Measurements from ENCODE around the gene EHMT2. TPM values are rescaled to one million over a fixed set of nuclear protein-coding genes. Genes with fewer than 3 reads are reported as not detected.

The EHMT2 gene
- total and polyA plus RNA-seq, 2 donors (not counting 3 experiments of a cell fraction or from before 2014, with no cell fraction given) = 53.3 to 54.3 TPM

DNA sequence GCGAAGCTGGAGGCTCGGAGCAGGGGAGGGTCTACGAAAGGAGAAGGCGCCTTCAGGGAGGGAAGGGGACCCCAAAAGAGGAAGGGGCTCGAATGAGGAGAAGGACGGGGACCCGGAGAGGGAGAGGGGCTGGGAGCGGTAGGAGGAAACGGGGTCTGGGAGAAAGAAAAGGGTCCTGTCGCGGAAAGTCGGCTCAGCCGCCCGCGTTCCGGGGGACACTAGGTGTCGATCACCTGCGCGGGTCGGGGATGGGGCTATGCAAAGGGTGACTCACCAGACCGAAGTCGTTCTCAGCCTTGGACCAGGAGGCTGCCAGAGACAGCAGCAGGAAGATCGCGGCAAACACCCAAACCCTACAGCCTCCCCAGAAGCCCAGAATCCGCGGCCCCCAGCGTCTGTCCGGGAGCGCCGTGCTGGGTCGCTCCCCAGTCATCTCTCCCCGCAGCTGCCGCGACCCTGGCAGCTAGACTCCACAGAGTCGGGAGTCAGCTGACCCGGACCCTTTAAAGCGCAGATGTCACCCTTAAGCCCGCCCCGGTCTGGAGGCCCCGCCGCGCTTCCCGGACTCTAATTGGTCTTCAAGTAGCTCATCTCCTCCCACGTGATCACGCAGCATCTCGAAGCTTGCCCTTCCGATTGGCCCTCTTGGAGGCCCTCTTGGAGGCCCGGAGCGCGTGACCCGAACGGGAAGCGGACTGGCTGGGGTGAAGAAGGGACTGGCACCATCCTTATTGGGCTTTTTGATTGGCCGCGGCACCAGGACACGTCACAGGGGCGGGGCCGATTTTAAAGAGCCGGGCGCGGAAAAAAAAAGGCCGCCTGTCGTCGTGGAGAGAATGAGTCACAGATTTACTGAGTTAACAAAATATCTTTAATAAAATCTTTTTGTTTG lies 34.9 kb downstream of the EHMT2 start, which contains the start of gene NEU1:
Gene NEU1, minus strand, starts transcription at position 478 of the 892 bp plus-strand sequence. Its CDS starts 45 bp downstream, at position 433.
- FAIRE-seq = peak; percentile 100

More for the DNA sequence above, 34.9 kb downstream of the EHMT2 start, which contains the start of gene NEU1:
- no peak for TF ChIP-seq EZH2 (IDR thresholded peaks at IDR 0.05; ENCODE audit: borderline replicate concordance, low read depth, low read length, severe bottlenecking)
- TF ChIP-seq MYC (IDR thresholded peaks at IDR 0.05; ENCODE audit: low read depth, low read length) = no peak
- TF ChIP-seq POLR2AphosphoS5 (IDR thresholded peaks at IDR 0.05; ENCODE audit: insufficient read depth, low read depth, low read length) = peak; percentile 98
- TF ChIP-seq POLR2A (IDR thresholded peaks at IDR 0.05; ENCODE audit: low read depth, low read length) = peak; percentile 99
- TF ChIP-seq, protein P1, sequence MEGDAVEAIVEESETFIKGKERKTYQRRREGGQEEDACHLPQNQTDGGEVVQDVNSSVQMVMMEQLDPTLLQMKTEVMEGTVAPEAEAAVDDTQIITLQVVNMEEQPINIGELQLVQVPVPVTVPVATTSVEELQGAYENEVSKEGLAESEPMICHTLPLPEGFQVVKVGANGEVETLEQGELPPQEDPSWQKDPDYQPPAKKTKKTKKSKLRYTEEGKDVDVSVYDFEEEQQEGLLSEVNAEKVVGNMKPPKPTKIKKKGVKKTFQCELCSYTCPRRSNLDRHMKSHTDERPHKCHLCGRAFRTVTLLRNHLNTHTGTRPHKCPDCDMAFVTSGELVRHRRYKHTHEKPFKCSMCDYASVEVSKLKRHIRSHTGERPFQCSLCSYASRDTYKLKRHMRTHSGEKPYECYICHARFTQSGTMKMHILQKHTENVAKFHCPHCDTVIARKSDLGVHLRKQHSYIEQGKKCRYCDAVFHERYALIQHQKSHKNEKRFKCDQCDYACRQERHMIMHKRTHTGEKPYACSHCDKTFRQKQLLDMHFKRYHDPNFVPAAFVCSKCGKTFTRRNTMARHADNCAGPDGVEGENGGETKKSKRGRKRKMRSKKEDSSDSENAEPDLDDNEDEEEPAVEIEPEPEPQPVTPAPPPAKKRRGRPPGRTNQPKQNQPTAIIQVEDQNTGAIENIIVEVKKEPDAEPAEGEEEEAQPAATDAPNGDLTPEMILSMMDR (IDR thresholded peaks at IDR 0.05; ENCODE audit: extremely low read depth in 1 of 2, insufficient read depth in 1 of 2, low read depth in 1 of 2, low read length in 2 of 2) = no peak
- TF ChIP-seq GATA2 (IDR thresholded peaks at IDR 0.05; ENCODE audit: insufficient read depth, insufficient read length, low read depth, low read length) = no peak
- peak; percentile 27 for TF ChIP-seq FOS (IDR thresholded peaks at IDR 0.05; ENCODE audit: borderline replicate concordance, insufficient read depth, low read length)
- TF ChIP-seq, protein P2, sequence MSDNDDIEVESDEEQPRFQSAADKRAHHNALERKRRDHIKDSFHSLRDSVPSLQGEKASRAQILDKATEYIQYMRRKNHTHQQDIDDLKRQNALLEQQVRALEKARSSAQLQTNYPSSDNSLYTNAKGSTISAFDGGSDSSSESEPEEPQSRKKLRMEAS (IDR thresholded peaks at IDR 0.05; ENCODE audit: insufficient read depth, insufficient read length) = peak; percentile 95
- TF ChIP-seq JUN (IDR thresholded peaks at IDR 0.05; ENCODE audit: borderline replicate concordance, insufficient read depth, insufficient read length, low read depth) = peak; percentile 57
- dilution Hi-C loops (cut with MboI; ENCODE audit: extremely low pct_ligation_motif_present, low sequenced_read_pairs) = no loop called here
- no peaks in the 10 kb centered on the region for H3K27me3 ChIP-seq (ENCODE audit: control insufficient read depth in 2 of 2, insufficient read depth in 2 of 2, low read length in 2 of 2)
- peak within 1 kb of the TSS; percentile 71 to 88 (median 83) for H3K4me3 ChIP-seq (replicated peaks in 1 of 3; ENCODE audit: insufficient read depth in 1 of 3, low read depth in 1 of 3, low read length in 3 of 3)
- no peaks in the 10 kb centered on the region for H4K20me1 ChIP-seq (replicated peaks; ENCODE audit: control insufficient read depth, extremely low read depth, insufficient read depth, low read length)
- ChIA-PET CTCF (interaction anchor here (1.0 to 3.2 kb wide), 7 partner anchors 27 to 181 kb away, joined by 3 to 11 read pairs (median 4); partner anchors contain the start of genes EHMT2 and HSPA1B), POLR2A (interaction anchor here (0.6 to 1.6 kb wide), 12 partner anchors 13 to 1108 kb away, joined by 3 to 17 read pairs (median 4); partner anchors contain the start of genes EHMT2, HSPA1A, HSPA1B and HSPA1L)
- BruUV-seq (replicated peaks) = TSS peak; percentile 67
- peak; percentile 100 for DNase-seq (ENCODE audit: low read depth, low spot score)
- no peaks in the 10 kb centered on the region for H3K9me3 ChIP-seq (replicated peaks; ENCODE audit: control insufficient read depth, insufficient read depth, low read length)
- H3K4me2 ChIP-seq (ENCODE audit: insufficient read depth, low read length) = peak within 1 kb of the TSS; percentile 82
- H3K9ac ChIP-seq (replicated peaks; ENCODE audit: extremely low read depth, insufficient read depth, low read length) = peak within 1 kb of the TSS; percentile 81
- H3K4me1 ChIP-seq (ENCODE audit: control insufficient read depth, extremely low read depth, insufficient read depth, low read length) = peaks cover 7% of the 10 kb centered on the region
- H3K27ac ChIP-seq (ENCODE audit: insufficient read depth, low read depth, low read length) = peak within 1 kb of the TSS; percentile 77
- H2AFZ ChIP-seq (ENCODE audit: low read depth, low read length) = peak within 1 kb of the TSS; percentile 89
- peaks cover 4% of the 10 kb centered on the region for H3K79me2 ChIP-seq (ENCODE audit: control insufficient read depth, insufficient read depth, low read length)
- H3K36me3 ChIP-seq (ENCODE audit: control insufficient read depth in 2 of 2, extremely low read depth in 1 of 2, insufficient read depth in 2 of 2, low read length in 2 of 2) = peaks cover 3 to 20% of the 10 kb centered on the region in 2 experiments
- intact Hi-C loops (cut with micrococcal nuclease) = loop anchor here (1.0 to 2.0 kb wide), 7 partner anchors 28 to 242 kb away; partner anchors contain the start of genes BAG6, HSPA1B, PRRC2A and ZBTB12
- H3K9me1 ChIP-seq (replicated peaks; ENCODE audit: control insufficient read depth, extremely low read depth, insufficient read depth, low read length) = no peaks in the 10 kb centered on the region
